NB4 (cell line): ENCODE results near the gene YBEY.
"Not testable (repeated sequence)": the region's sequence is repeated elsewhere in the genome, so short reads cannot be mapped to it uniquely, and the experiment has no call there.

Experiments
- DNase-seq: peaks from one replicate; pipeline ENCODE4 v3.0.0; 2010; ENCODE audit warnings: low read depth
- H3K4me3 ChIP-seq: one replicate; pipeline ENCODE4 v1.5.1; 2011; ENCODE audit warnings: mild to moderate bottlenecking, low read depth, low read length, moderate library complexity
- MYC ChIP-seq: IDR thresholded peaks from 2 replicates; pipeline ENCODE4 v1.6.1; 2011; ENCODE audit warnings: low read depth, low read length
- POLR2A ChIP-seq: IDR thresholded peaks from 2 replicates; pipeline ENCODE4 v1.6.1; 2011; ENCODE audit warnings: mild to moderate bottlenecking; ENCODE audit not compliant: insufficient read length; ENCODE audit errors: extremely low read depth
- TF ChIP-seq, protein P1 (sequence below): IDR thresholded peaks from 2 replicates; pipeline ENCODE4 v1.6.1; 2011; ENCODE audit warnings: low read depth, low read length
- TF ChIP-seq, protein P2 (sequence below): IDR thresholded peaks from one replicate; pipeline ENCODE4 v1.5.1; 2012; ENCODE audit warnings: low read depth, low read length

The YBEY gene

DNA sequence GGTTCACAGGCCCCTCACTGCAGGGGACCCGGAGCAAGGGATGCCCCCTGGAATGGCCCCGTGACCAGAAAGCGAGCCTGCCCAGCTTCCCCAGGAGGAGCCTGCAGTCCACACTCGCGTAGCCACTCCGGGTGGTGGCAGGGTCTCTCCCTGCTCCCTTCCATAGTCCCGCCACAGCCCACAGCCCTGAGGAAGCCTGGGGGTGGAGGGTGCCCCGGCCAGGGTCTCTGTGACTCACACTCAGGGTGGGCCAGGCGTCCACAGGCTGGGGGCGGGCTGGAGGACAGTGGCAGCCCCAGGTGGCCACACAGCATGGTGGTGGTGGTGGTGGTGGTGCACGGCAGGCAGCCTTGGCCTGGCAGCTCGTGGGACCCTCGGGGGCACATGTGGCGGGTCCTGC lies 15.6 kb downstream of the YBEY start:
- no peak overlapping the region for H3K4me3 ChIP-seq
- TF ChIP-seq POLR2A (no peak), MYC (no peak)
- TF ChIP-seq, protein P1, sequence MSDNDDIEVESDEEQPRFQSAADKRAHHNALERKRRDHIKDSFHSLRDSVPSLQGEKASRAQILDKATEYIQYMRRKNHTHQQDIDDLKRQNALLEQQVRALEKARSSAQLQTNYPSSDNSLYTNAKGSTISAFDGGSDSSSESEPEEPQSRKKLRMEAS = no peak
- TF ChIP-seq, protein P2, sequence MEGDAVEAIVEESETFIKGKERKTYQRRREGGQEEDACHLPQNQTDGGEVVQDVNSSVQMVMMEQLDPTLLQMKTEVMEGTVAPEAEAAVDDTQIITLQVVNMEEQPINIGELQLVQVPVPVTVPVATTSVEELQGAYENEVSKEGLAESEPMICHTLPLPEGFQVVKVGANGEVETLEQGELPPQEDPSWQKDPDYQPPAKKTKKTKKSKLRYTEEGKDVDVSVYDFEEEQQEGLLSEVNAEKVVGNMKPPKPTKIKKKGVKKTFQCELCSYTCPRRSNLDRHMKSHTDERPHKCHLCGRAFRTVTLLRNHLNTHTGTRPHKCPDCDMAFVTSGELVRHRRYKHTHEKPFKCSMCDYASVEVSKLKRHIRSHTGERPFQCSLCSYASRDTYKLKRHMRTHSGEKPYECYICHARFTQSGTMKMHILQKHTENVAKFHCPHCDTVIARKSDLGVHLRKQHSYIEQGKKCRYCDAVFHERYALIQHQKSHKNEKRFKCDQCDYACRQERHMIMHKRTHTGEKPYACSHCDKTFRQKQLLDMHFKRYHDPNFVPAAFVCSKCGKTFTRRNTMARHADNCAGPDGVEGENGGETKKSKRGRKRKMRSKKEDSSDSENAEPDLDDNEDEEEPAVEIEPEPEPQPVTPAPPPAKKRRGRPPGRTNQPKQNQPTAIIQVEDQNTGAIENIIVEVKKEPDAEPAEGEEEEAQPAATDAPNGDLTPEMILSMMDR = no peak
- no peak for DNase-seq

DNA sequence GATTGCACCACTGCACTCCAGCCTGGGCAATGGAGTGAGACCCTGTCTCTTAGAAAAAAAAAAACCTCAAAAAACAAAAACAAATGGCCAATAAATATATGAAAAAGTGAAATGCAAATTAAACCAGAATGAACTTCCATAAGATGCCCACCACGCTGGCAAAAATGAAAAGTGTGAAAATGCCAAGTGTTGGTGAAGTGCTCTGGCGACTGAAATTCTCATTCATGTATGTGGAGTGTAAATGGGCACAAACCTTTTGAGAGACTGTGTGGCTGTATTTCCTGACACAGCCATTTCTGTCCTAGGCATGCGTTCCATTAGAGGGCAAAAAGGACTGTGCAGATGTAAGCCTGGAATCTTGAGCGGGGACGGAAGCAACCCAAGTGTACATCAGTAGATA lies 18.3 kb downstream of the YBEY start:
- TF ChIP-seq, protein P2 = no peak
- no peak for TF ChIP-seq POLR2A
- TF ChIP-seq, protein P1 = no peak
- no peak for TF ChIP-seq MYC
- H3K4me3 ChIP-seq = no peak overlapping the region
- DNase-seq = no peak

DNA sequence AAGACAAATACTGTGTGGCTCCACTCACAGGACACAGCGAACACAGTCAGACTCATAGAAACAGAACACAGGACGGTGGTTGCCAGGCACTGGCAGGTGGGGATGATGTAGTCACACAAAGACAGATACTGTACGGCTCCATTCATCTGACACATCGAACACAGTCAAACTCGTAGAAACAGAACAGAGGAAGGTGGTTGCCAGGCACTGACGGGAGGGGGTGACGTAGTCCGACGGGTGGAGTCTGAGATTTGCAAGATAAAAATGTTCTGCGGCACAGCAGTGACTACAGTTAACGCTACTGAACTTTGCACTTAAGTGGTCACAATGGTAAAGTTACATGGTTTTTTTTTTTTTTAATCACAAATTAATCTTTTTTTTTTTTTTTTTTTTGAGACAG lies 18.8 kb downstream of the YBEY start:
- TF ChIP-seq, protein P1 = no peak
- no peak for TF ChIP-seq POLR2A
- TF ChIP-seq, protein P2 = no peak
- no peak for TF ChIP-seq MYC
- no peak for DNase-seq
- no peak overlapping the region for H3K4me3 ChIP-seq

DNA sequence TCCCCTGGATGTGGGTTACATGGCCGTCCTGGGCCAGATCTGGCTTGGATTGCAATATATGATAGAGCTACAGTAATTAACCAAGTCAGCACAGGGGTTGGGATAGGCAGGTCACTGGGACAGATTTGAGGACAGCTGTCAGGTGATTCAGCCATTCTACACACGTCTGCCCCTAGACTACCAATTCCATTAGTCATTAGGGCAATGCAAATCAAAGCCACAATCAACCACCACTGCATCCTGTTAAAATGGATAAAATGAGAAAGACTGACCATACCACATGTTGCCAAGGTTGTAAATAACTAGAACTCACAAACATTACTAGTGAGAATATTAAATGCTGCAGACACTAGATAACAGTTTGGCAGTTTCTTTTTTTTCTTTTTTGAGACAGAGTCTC lies 21.5 kb downstream of the YBEY start:
- H3K4me3 ChIP-seq = no peak overlapping the region
- DNase-seq = no peak
- TF ChIP-seq, protein P2 = no peak
- TF ChIP-seq MYC = no peak
- TF ChIP-seq, protein P1 = no peak
- TF ChIP-seq POLR2A = no peak

DNA sequence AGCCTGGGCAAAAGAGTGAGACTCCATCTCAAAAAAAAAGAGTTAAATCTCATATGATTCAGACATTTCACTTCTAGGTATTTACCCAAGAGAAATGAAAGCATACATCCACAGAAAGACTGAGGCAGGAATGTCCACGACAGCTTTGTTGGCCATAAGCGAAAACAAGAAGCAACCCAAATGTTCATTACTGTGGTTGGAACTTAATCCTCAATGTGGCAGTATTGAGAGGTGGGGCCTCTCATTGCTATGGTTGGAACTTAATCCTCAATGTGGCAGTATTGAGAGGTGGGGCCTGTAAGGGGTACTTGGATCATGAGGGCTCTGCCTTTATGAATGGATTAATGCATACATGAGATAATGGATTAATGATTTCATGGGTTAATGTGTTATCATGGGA lies 22.3 kb downstream of the YBEY start:
- no peak overlapping the region for H3K4me3 ChIP-seq
- DNase-seq = no peak
- TF ChIP-seq, protein P1 = no peak
- no peak for TF ChIP-seq MYC

DNA sequence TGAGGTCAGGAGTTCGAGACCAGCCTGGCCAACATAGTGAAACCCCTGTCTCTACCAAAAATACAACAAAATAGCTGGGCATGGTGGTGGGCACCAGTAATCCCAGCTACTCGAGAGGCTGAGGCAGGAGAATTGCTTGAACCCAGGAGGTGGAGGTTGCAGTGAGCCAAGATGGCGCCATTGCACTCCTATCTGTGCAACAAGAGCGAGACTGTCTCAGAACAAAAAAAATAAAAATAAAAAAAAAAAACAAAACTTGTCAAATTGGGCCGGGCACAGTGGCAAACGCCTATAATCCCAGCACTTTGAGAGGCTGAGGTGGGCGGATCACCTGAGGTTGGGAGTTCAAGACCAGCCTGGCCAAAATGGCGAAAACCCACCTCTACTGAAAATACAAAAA lies 24.1 kb downstream of the YBEY start:
- not testable (repeated sequence) for H3K4me3 ChIP-seq, DNase-seq

DNA sequence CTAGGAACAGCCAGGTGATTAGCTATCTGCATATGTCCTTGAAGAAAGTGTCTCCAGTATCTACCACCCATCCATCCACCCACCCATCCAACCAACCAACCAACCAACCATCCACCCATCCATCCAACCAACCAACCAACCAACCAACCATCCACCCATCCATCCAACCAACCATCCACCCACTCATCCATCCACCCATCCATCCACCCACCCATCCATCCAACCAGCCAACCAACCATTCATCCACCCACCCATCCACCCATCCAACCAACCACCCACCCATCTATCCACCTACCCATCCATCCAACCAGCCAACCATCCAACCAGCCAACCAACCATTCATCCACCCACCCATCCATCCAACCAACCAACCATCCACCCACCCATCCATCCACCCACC lies 25.4 kb downstream of the YBEY start:
- no peak overlapping the region for H3K4me3 ChIP-seq
- TF ChIP-seq, protein P2 = no peak
- TF ChIP-seq MYC (no peak), POLR2A (no peak)
- TF ChIP-seq, protein P1 = no peak
- DNase-seq = no peak
